ENCODE data around the gene CCDC183.

- TF ChIP-seq CTCF (conservative IDR thresholded peaks at IDR 0.05 in 1 of 2, IDR thresholded peaks at IDR 0.05 in 1 of 2; ENCODE audit: extremely low read depth in 1 of 2, insufficient read depth in 1 of 2, low read depth in 1 of 2, low read length in 2 of 2) (no peak), EZH2 (IDR thresholded peaks at IDR 0.05; ENCODE audit: borderline replicate concordance, low read length) (no peak)
Observed at GRCh38 chr9:136824496-136825225, 28.5 kb downstream of the CCDC183 start.
